ENCODE data around the gene MGAT2. TPM values are rescaled to one million over a fixed set of nuclear protein-coding genes. Genes with fewer than 3 reads are reported as not detected.

Gene MGAT2
- total and polyA plus RNA-seq, 2 of the 4 experiments (the other 2 are of a cell fraction) = 36.6 to 67.6 TPM

- H3K27me3 ChIP-seq (ENCODE audit: control insufficient read depth, insufficient read depth, low read length) = no peaks in the 10 kb centered on the region
- H2AFZ ChIP-seq (replicated peaks; ENCODE audit: low read length, poor library complexity) = peak overlapping the region; percentile 98
- H3K27ac ChIP-seq (ENCODE audit: insufficient read depth, low read length) = peak overlapping the region; percentile 90
- POLR2A ChIA-PET (ENCODE audit: unreplicated experiment) = no interaction called here
- TF ChIP-seq MAZ (IDR thresholded peaks at IDR 0.05; ENCODE audit: borderline replicate concordance, low read depth, low read length) (no peak), RFX5 (IDR thresholded peaks at IDR 0.05; ENCODE audit: low read depth, low read length) (no peak), FOS (IDR thresholded peaks at IDR 0.05; ENCODE audit: low read depth, low read length) (no peak), NFE2L2 (IDR thresholded peaks at IDR 0.05; ENCODE audit: low read depth, low read length) (no peak), RCOR1 (IDR thresholded peaks at IDR 0.05; ENCODE audit: insufficient replicate concordance, low read length) (no peak), MAFK (IDR thresholded peaks at IDR 0.05; ENCODE audit: low read depth, low read length) (no peak), CEBPB (IDR thresholded peaks at IDR 0.05; ENCODE audit: low read depth, low read length) (no peak), SMC3 (IDR thresholded peaks at IDR 0.05; ENCODE audit: low read depth, low read length) (no peak), RAD21 (IDR thresholded peaks at IDR 0.05; ENCODE audit: low read length) (no peak), POLR2A (IDR thresholded peaks at IDR 0.05; ENCODE audit: low read depth, low read length) (no peak), MXI1 (IDR thresholded peaks at IDR 0.05; ENCODE audit: borderline replicate concordance, low read depth, low read length) (no peak), CTCF (conservative IDR thresholded peaks at IDR 0.05; ENCODE audit: low read depth, low read length) (no peak), BHLHE40 (IDR thresholded peaks at IDR 0.05; ENCODE audit: low read depth, low read length) (no peak), CHD1 (IDR thresholded peaks at IDR 0.05; ENCODE audit: low read depth, low read length) (no peak)
- TF ChIP-seq, protein P1, sequence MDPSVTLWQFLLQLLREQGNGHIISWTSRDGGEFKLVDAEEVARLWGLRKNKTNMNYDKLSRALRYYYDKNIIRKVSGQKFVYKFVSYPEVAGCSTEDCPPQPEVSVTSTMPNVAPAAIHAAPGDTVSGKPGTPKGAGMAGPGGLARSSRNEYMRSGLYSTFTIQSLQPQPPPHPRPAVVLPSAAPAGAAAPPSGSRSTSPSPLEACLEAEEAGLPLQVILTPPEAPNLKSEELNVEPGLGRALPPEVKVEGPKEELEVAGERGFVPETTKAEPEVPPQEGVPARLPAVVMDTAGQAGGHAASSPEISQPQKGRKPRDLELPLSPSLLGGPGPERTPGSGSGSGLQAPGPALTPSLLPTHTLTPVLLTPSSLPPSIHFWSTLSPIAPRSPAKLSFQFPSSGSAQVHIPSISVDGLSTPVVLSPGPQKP (IDR thresholded peaks at IDR 0.05; ENCODE audit: borderline replicate concordance, low read depth, low read length) = no peak
- TF ChIP-seq, protein P2, sequence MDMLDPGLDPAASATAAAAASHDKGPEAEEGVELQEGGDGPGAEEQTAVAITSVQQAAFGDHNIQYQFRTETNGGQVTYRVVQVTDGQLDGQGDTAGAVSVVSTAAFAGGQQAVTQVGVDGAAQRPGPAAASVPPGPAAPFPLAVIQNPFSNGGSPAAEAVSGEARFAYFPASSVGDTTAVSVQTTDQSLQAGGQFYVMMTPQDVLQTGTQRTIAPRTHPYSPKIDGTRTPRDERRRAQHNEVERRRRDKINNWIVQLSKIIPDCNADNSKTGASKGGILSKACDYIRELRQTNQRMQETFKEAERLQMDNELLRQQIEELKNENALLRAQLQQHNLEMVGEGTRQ (IDR thresholded peaks at IDR 0.05; ENCODE audit: low read depth, low read length) = no peak
- H3K4me3 ChIP-seq (ENCODE audit: insufficient read depth, low read depth, low read length) = peak overlapping the region; percentile 66
- peak overlapping the region; percentile 68 to 99 for H4K8ac ChIP-seq (ENCODE audit: low read depth in 2 of 2, low read length in 2 of 2)
- dilution Hi-C loops (cut with HindIII; ENCODE audit: low sequenced_read_pairs, unreplicated experiment) (no loop called here), in situ Hi-C loops (cut with MboI; ENCODE audit: low sequenced_read_pairs) (no loop called here), intact Hi-C loops (cut with micrococcal nuclease) (no loop called here)
- H3K9me3 ChIP-seq (ENCODE audit: control insufficient read depth, insufficient read depth, low read length) = no peaks in the 10 kb centered on the region
- peak overlapping the region; percentile 97 for H4K91ac ChIP-seq (ENCODE audit: insufficient read depth, low read depth, low read length)
- peak overlapping the region; percentile 82 for H3K9ac ChIP-seq (ENCODE audit: low read depth, low read length)
- H2BK5ac ChIP-seq (ENCODE audit: low read depth, low read length, poor library complexity, severe bottlenecking) = peak overlapping the region; percentile 94
- no TSS peak for BruUV-seq (replicated peaks)
- DNase-seq (no peak), ATAC-seq (ENCODE audit: low read depth) (no peak)
- peak overlapping the region; percentile 84 for H3K4ac ChIP-seq (ENCODE audit: low read depth, low read length)
- no peaks in the 10 kb centered on the region for H3K36me3 ChIP-seq (ENCODE audit: control insufficient read depth, insufficient read depth, low read length)
- H4K20me1 ChIP-seq (ENCODE audit: insufficient read depth, low read length) = no peaks in the 10 kb centered on the region
- no peak overlapping the region; the same call in none of the 2 replicates for H3K18ac ChIP-seq (ENCODE audit: low read depth, low read length)
- H3K4me1 ChIP-seq (ENCODE audit: control insufficient read depth, insufficient read depth, low read length) = 0 out of 2 replicates have a peak, but pooled peaks cover 3% of the 10 kb centered on the region
- peaks cover 4% of the 10 kb centered on the region; the same call in 1 of the 2 replicates for H3K9me1 ChIP-seq (ENCODE audit: insufficient read depth, low read length)
- H3K14ac ChIP-seq (replicated peaks; ENCODE audit: low read depth, low read length) = peak overlapping the region; percentile 84
- peak overlapping the region; percentile 79 for H2AK5ac ChIP-seq (ENCODE audit: low read depth, low read length)
- CTCF ChIA-PET = interaction anchor here (2.0 kb wide), 1 partner anchor 11 kb away, joined by 7 read pairs; no protein-coding TSS in a partner anchor
- peak overlapping the region; percentile 66 for H4K5ac ChIP-seq (ENCODE audit: low read depth, low read length)
- WGBS, 2 experiments (ENCODE audit: extremely low coverage in 2 of 2, insufficient read length in 1 of 2) = 0% methylated on average over 1 of the region's 15 CpGs; no CpG with 5 or more reads in 1 of the 2 experiments
- peak overlapping the region; percentile 98 for H2AK9ac ChIP-seq (replicated peaks; ENCODE audit: low read depth, low read length, poor library complexity)
- H2BK15ac ChIP-seq (ENCODE audit: low read depth, low read length) = no peak overlapping the region
- H3K4me2 ChIP-seq (ENCODE audit: low read depth, low read length) = peak overlapping the region; percentile 92
- peaks cover 16 to 36% of the 10 kb centered on the region in 2 experiments for H3K79me1 ChIP-seq (ENCODE audit: low read depth in 1 of 2, low read length in 2 of 2)
- peak overlapping the region; percentile 88; the same call in 1 of the 2 replicates for H3K56ac ChIP-seq (ENCODE audit: extremely low read depth, insufficient read depth, low read length)
- H2BK20ac ChIP-seq (ENCODE audit: low read depth, low read length) = no peak overlapping the region
- peak overlapping the region; percentile 97 for H3K23ac ChIP-seq (ENCODE audit: low read depth, low read length)
- peak overlapping the region; percentile 82; the same call in 1 of the 2 replicates for H2BK120ac ChIP-seq (ENCODE audit: low read depth, low read length)
These were observed 22.5 kb upstream of the MGAT2 start for GRCh38 chr14:49598189-49598484.

Measured in IMR-90 (cell line).